HepG2 (cell line): ENCODE measurements around the gene RASAL1. TPM values are rescaled to one million over a fixed set of nuclear protein-coding genes. Genes with fewer than 3 reads are reported as not detected.

Experiments
- ATAC-seq: fragments of 200-7000 bp; cut with Tn5 transposase; 3 replicates; pipeline ENCODE4 v1.9.1; 2020; ENCODE audit warnings: mild to moderate bottlenecking, moderate library complexity
- BruUV-seq: library from RNA; stranded (reverse); fragments of 400-500 nt; replicated peaks from 2 replicates; lab custom pipeline; 2021; lab: Mats Ljungman, UMichigan
- CTCF ChIA-PET: fragments of 300-600 bp; formaldehyde crosslinking; extraction: SDS; loops from one replicate; lab custom pipeline; 2021; ENCODE audit warnings: low total read pairs, inconsistent platforms, low intra/inter-chr PET ratio; lab: Yijun Ruan, JAX
- POLR2A ChIA-PET: fragments of 350-600 bp; sonication (Branson Sonifier 250); formaldehyde crosslinking; loops from one replicate; lab custom pipeline; 2020; ENCODE audit warnings: antibody characterized with exemption, inconsistent platforms; lab: Yijun Ruan, JAX
- DNase-seq: peaks from one replicate; pipeline ENCODE4 v3.0.0-alpha.2; 2015; ENCODE audit warnings: low spot score
- FAIRE-seq: peaks from 3 replicates; lab custom pipeline; 2011; peaks lifted over from hg19 to GRCh38; lab: Jason Lieb, UNC
- H2AFZ ChIP-seq: one replicate; pipeline ENCODE4 v1.6.1; 2011; ENCODE audit warnings: low read length, inconsistent platforms
- H3K27ac ChIP-seq: fragments of 300-600 bp; 3 replicates; pipeline ENCODE4 v1.8.0; 2011; ENCODE audit warnings: mixed run types, mild to moderate bottlenecking, mixed read lengths, low read length, inconsistent platforms; ENCODE audit not compliant: insufficient read depth; ENCODE audit errors: extremely low read length
- H3K27me3 ChIP-seq, 2 experiments: fragments of 200-600 bp in 1 of 2; 2 replicates in 1 of 2; 3 replicates in 1 of 2; pipeline versions ENCODE4 v1.6.0 to v1.8.0; 2011; ENCODE audit warnings: low read length in 2 of 2, mild to moderate bottlenecking in 2 of 2, moderate library complexity in 2 of 2, inconsistent platforms in 1 of 2; ENCODE audit not compliant: insufficient read depth in 2 of 2, control insufficient read depth in 1 of 2
- H3K36me3 ChIP-seq, 2 experiments: fragments of 200-600 bp in 1 of 2; replicated peaks in 1 of 2; 2 replicates in 1 of 2; 3 replicates in 1 of 2; pipeline versions ENCODE4 v1.5.1 to v1.8.0; 2011; ENCODE audit warnings: low read length in 2 of 2, inconsistent platforms in 1 of 2; ENCODE audit not compliant: insufficient read depth in 2 of 2, control insufficient read depth in 1 of 2
- H3K4me1 ChIP-seq: 2 replicates; pipeline ENCODE4 v1.5.1; 2012; ENCODE audit warnings: low read length, inconsistent platforms; ENCODE audit not compliant: insufficient read depth
- H3K4me2 ChIP-seq: 2 replicates; pipeline ENCODE4 v1.6.0; 2011; ENCODE audit warnings: low read depth, low read length, inconsistent platforms
- H3K4me3 ChIP-seq, 3 experiments: fragments of 200-600 bp in 1 of 3; sonication (generic), shearing (Covaris generic) in 1 of 3; replicated peaks in 1 of 3; 2 replicates each; pipeline ENCODE4 v1.5.1; 2011 to 2016; ENCODE audit warnings: low read length in 3 of 3, inconsistent platforms in 2 of 3, low read depth in 2 of 3, mild to moderate bottlenecking in 2 of 3, control low read depth in 1 of 3, mixed read lengths in 1 of 3; ENCODE audit not compliant: insufficient read depth in 1 of 3
- H3K79me2 ChIP-seq: one replicate; pipeline ENCODE4 v1.6.1; 2011; ENCODE audit warnings: low read length, inconsistent platforms; ENCODE audit not compliant: insufficient read depth
- H3K9ac ChIP-seq: 2 replicates; pipeline ENCODE4 v1.6.0; 2011; ENCODE audit warnings: mild to moderate bottlenecking, low read depth, low read length, inconsistent platforms; ENCODE audit not compliant: insufficient read depth
- H3K9me3 ChIP-seq: 2 replicates; pipeline ENCODE4 v1.5.1; 2012; ENCODE audit warnings: mild to moderate bottlenecking, low read length
- H4K20me1 ChIP-seq: 2 replicates; pipeline ENCODE4 v1.6.0; 2011; ENCODE audit warnings: inconsistent platforms, mild to moderate bottlenecking, low read length, moderate library complexity; ENCODE audit not compliant: insufficient read depth
- ARNT ChIP-seq: fragments of 450-650 bp; IDR thresholded peaks from 2 replicates; pipeline ENCODE4 v1.6.1; 2017
- HDAC6 ChIP-seq: fragments of 200-600 bp; sonication (generic); IDR thresholded peaks from 2 replicates; pipeline ENCODE4 v1.7.0; 2017; ENCODE audit warnings: mild to moderate bottlenecking, antibody characterized with exemption, low read length, low read depth
- HOXD1 ChIP-seq: sonication (generic); formaldehyde crosslinking; IDR thresholded peaks from 2 replicates; pipeline ENCODE4 v1.5.0; 2020; ENCODE audit warnings: missing genetic modification reagents
- LCORL ChIP-seq, 2 experiments: fragments of 450-650 bp in 1 of 2; sonication (generic) in 1 of 2; formaldehyde crosslinking in 1 of 2; IDR thresholded peaks; 2 replicates each; pipeline versions ENCODE4 v1.5.0 to v1.6.1; 2017 to 2020; ENCODE audit warnings: antibody characterized with exemption in 1 of 2, missing genetic modification reagents in 1 of 2
- PBX3 ChIP-seq: sonication (generic); formaldehyde crosslinking; IDR thresholded peaks from 2 replicates; pipeline ENCODE4 v1.8.1; 2023; ENCODE audit warnings: missing genetic modification reagents, inconsistent platforms, borderline replicate concordance
- PHF5A ChIP-seq: IDR thresholded peaks from one replicate; pipeline ENCODE4 v1.6.1; 2018; ENCODE audit warnings: low read depth, missing genetic modification reagents; ENCODE audit not compliant: unreplicated experiment
- SMC3 ChIP-seq: IDR thresholded peaks from 2 replicates; pipeline ENCODE4 v1.6.1; 2011; ENCODE audit warnings: low read length, improper control_type of control experiment
- ZMYM3 ChIP-seq: sonication (generic); formaldehyde crosslinking; IDR thresholded peaks from 2 replicates; pipeline ENCODE4 v1.5.1; 2020; ENCODE audit warnings: mild to moderate bottlenecking, missing genetic modification reagents
- ZNF281 ChIP-seq: sonication (generic); formaldehyde crosslinking; IDR thresholded peaks from 2 replicates; pipeline ENCODE4 v1.4.0; 2020; ENCODE audit warnings: missing genetic modification reagents, borderline replicate concordance
- ZNF543 ChIP-seq: sonication (generic); formaldehyde crosslinking; IDR thresholded peaks from 2 replicates; pipeline ENCODE4 v1.4.0; 2020; ENCODE audit warnings: mild to moderate bottlenecking, missing genetic modification reagents
- ZNF629 ChIP-seq: sonication (generic); formaldehyde crosslinking; conservative IDR thresholded peaks from 2 replicates; pipeline ENCODE4 v1.5.0; 2020; ENCODE audit warnings: missing genetic modification reagents
- ZNF709 ChIP-seq: sonication (generic); formaldehyde crosslinking; IDR thresholded peaks from 2 replicates; pipeline ENCODE4 v1.5.0; 2020; ENCODE audit warnings: mild to moderate bottlenecking, missing genetic modification reagents
- ZNF768 ChIP-seq: sonication (generic); formaldehyde crosslinking; IDR thresholded peaks from 2 replicates; pipeline ENCODE4 v1.4.0; 2020; ENCODE audit warnings: missing genetic modification reagents
- ZNF879 ChIP-seq: sonication (generic); formaldehyde crosslinking; IDR thresholded peaks from 2 replicates; pipeline ENCODE4 v1.8.1; 2023; ENCODE audit warnings: missing genetic modification reagents
- WGBS: methylation state at CpG from one replicate; pipeline ENCODE4 v1.1.6; 2017; ENCODE audit warnings: low lambda C conversion rate; 5-methylcytosine and 5-hydroxymethylcytosine counted together
- in situ Hi-C: cut with HindIII; loops from 2 replicates; pipeline ENCODE4 v1.10.0; 2017; ENCODE audit warnings: low pct_unique_long_range_greater_than_20kb; ENCODE audit not compliant: extremely low pct_ligation_motif_present
- intact Hi-C: fragments of 100-400 bp; cut with micrococcal nuclease; formaldehyde crosslinking; loops from one replicate; pipeline ENCODE4 v1.10.0; 2022; ENCODE audit not compliant: unreplicated experiment
- polyA plus RNA-seq, 8 experiments: library from polyadenylated mRNA; depleted of rRNA in 3 of 8; stranded (reverse) in 7 of 8; unstranded in 1 of 8; fragments of >200 nt; fragmentation: Illumina TruSeq in 4 of 8; extraction: Trizol in 4 of 8; gene quantifications; 2 replicates each; pipeline versions ENCODE4 v1.2.1 to v1.2.3, GENCODE V29; 2011 to 2016; ENCODE audit warnings: low read depth in 4 of 8, missing spikeins in 1 of 8, mixed read lengths in 1 of 8; ENCODE audit not compliant: insufficient read depth in 1 of 8
- total RNA-seq, 5 experiments: library from RNA; depleted of rRNA; stranded (reverse); fragments of >200 nt; fragmentation: Illumina TruSeq; extraction: Trizol; gene quantifications; 2 replicates each; pipeline ENCODE4 v1.2.3, GENCODE V29; 2016; ENCODE audit warnings: low read depth in 1 of 5

The RASAL1 gene
- total and polyA plus RNA-seq, 2 of the 13 experiments (the other 11 are each of a cell fraction or from before 2014, with no cell fraction given) = not detected

GRCh38 chr12:113109360-113109759 is 26.2 kb downstream of the RASAL1 start (continued):
- TF ChIP-seq PHF5A (CRISPR knock-in tag) (no peak), ARNT (no peak), ZNF709 (CRISPR knock-in tag) (no peak), HOXD1 (CRISPR knock-in tag) (no peak), PBX3 (CRISPR knock-in tag) (no peak), ZNF543 (CRISPR knock-in tag) (no peak), ZNF281 (CRISPR knock-in tag) (no peak), SMC3 (no peak), ZNF879 (CRISPR knock-in tag) (no peak)

- intact Hi-C loops (no loop called here), in situ Hi-C loops (no loop called here)
- CTCF ChIA-PET = no interaction called here
- no peak overlapping the region for H3K4me3 ChIP-seq
- H3K4me1 ChIP-seq = no peaks in the 10 kb centered on the region
- DNase-seq (no peak), ATAC-seq (no peak), FAIRE-seq (no peak)
- no peak overlapping the region for H3K9ac ChIP-seq
- BruUV-seq = no TSS peak
- 62% methylated on average over 4 of the region's 4 CpGs for whole genome bisulfite sequencing
- H3K36me3 ChIP-seq = no peaks in the 10 kb centered on the region
- H2AFZ ChIP-seq = no peak overlapping the region
- no peak overlapping the region for H3K4me2 ChIP-seq
- POLR2A ChIA-PET = no interaction called here
- peak; percentile 78 for TF ChIP-seq ZNF629
- 0 out of 2 replicates have a peak, but pooled peaks have one; percentile 18 for TF ChIP-seq ZMYM3
- peak; percentile 71; the same call in 1 of the 2 replicates for TF ChIP-seq ZNF768 (CRISPR knock-in tag)
- peak; percentile 70; the same call in 1 of the 2 replicates for TF ChIP-seq LCORL (IDR thresholded peaks at IDR 0.05)
- no peak for TF ChIP-seq LCORL (CRISPR knock-in tag; IDR thresholded peaks at IDR 0.05)
- TF ChIP-seq HDAC6 = no peak
- no peaks in the 10 kb centered on the region for H4K20me1 ChIP-seq
- no peak overlapping the region for H3K27ac ChIP-seq
- H3K9me3 ChIP-seq = no peaks in the 10 kb centered on the region
- H3K79me2 ChIP-seq = no peaks in the 10 kb centered on the region
- no peaks in the 10 kb centered on the region; a peak in 1 of 5 replicates for H3K27me3 ChIP-seq
Observed at GRCh38 chr12:113108308-113108707, 27.3 kb downstream of the RASAL1 start.
